Choroid plexus epithelial cell (primary cell): Measurements from ENCODE around the gene TTC7B.

Experiments
- DNase-seq: peaks from one replicate; pipeline ENCODE4 v3.0.0-alpha.2; 2010; ENCODE audit warnings: low read depth
- H3K4me3 ChIP-seq: 2 replicates; pipeline ENCODE4 v1.5.1; 2011; ENCODE audit warnings: low read depth, mild to moderate bottlenecking, control low read depth, low read length, moderate library complexity
- TF ChIP-seq, protein P1 (sequence below): conservative IDR thresholded peaks from 2 replicates; pipeline ENCODE4 v1.5.1; 2011; ENCODE audit warnings: low read depth, mild to moderate bottlenecking, control low read depth, inconsistent platforms, low read length, moderate library complexity

Gene TTC7B

DNA sequence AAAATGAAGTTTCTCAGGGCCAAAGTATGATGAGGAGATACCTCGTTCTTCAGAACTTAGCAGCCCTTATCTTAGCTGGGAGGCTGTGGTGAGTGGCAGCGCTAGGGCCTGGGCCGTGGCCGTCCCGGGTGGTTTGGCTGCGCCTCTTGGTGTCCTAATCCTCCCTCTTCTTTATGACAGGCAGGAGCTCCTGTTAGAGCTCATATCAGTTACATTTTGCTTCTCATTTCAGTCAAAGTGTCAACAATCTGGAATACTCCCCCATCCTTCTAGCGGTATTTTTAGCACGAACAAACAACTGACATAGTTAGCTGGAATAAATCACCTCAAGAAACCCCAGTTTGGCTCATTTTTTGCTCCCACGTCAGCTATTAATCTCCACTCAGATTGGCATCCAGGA, 188.8 kb downstream of the TTC7B start:
- TF ChIP-seq, protein P1, sequence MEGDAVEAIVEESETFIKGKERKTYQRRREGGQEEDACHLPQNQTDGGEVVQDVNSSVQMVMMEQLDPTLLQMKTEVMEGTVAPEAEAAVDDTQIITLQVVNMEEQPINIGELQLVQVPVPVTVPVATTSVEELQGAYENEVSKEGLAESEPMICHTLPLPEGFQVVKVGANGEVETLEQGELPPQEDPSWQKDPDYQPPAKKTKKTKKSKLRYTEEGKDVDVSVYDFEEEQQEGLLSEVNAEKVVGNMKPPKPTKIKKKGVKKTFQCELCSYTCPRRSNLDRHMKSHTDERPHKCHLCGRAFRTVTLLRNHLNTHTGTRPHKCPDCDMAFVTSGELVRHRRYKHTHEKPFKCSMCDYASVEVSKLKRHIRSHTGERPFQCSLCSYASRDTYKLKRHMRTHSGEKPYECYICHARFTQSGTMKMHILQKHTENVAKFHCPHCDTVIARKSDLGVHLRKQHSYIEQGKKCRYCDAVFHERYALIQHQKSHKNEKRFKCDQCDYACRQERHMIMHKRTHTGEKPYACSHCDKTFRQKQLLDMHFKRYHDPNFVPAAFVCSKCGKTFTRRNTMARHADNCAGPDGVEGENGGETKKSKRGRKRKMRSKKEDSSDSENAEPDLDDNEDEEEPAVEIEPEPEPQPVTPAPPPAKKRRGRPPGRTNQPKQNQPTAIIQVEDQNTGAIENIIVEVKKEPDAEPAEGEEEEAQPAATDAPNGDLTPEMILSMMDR, result no peak
- H3K4me3 ChIP-seq, result no peak overlapping the region
- DNase-seq, result no peak

DNA sequence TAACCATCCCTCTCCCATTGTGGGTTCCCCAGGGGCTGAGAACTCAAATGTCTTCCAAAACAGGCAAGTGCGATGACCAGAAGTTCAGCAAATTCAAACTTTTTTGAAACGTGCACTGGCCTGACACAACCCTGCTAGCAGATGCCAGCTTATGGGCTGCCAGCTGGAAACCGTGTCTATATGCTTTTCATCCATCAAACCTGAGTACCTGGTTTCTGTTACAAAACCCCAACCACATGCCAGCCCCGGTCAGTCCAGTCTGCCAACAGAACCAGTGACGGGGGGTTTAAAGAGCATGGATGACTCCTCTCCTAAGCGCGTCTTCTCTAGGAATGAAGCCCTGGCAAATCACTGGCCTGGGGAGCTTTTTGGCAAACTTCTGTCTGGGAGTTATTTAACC, 189.7 kb downstream of the TTC7B start:
- TF ChIP-seq, protein P1, result no peak
- H3K4me3 ChIP-seq, result no peak overlapping the region
- no peak for DNase-seq

DNA sequence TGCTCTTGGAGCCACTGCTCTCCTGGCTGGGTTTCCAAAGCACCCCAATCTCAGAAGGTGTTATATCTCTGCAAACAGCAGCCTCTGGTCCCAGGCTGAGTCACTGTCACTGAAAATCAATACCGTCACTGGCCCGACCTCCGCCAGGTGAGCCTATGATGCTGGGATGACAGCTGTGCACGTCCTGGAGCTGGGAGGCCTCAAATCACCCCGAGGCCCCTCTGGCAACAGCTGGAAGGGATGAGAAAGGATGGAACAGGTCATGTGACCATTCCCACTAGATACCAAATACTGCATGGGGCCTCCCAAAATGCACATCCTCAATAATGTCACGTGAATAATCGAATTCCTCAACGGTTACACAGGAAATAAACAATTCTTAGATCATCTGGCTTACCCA, 190.8 kb downstream of the TTC7B start:
- TF ChIP-seq, protein P1, result no peak
- H3K4me3 ChIP-seq, result no peak overlapping the region
- DNase-seq, result no peak

DNA sequence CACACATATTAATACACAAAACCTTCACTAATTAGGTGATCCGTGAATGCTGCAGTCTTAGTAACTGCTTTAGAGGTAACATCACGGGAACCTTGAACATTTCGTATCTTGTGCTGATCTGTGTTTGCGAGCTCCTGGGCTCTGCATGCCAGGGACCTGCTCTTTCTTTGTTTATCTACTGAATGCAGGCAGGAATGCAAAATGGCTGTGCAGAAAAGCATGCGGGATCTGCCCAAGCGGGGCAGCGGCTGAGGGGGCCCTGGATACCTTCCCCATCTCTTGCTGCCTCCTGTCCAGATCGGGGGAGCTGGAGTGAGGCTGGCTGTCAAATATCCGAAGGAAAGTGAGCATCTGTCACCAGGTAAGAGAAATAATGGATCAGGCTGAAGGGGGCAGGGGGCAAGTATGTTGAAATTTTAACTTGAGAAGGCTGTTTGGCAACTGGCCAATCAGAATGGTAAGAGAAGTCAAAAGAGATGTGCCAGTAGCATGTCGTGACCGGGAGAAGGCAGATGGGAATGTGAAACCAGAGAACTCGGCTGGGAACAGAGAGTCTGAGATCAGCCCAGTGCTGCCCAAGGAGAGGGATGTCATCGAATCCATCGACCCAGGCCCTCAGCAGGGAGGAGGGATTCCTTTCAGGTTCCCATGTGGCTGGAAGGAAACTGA, 191.4 kb downstream of the TTC7B start:
- no peak overlapping the region for H3K4me3 ChIP-seq
- TF ChIP-seq, protein P1, result no peak
- DNase-seq, result peak; percentile 55

DNA sequence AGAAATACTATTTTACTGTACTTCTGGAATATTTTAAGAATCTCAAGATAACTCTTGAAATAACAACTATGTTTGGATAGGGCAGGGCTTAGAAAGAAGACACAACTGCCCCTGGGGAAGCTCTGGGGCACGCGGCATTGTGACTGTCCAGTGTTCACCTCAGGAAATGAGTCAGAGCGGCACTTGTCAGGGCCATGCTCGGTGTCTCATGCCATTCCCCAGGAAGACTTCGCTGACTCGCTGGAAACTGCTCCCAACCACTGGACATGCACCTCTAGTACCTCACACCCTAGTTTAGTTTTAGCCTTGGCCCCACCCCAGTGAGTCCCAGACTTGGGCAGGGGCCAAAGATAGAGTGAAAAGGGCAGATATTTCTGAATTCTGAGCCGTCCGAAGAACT, 192.0 kb downstream of the TTC7B start:
- DNase-seq, result peak; percentile 28
- TF ChIP-seq, protein P1, result no peak
- no peak overlapping the region for H3K4me3 ChIP-seq

DNA sequence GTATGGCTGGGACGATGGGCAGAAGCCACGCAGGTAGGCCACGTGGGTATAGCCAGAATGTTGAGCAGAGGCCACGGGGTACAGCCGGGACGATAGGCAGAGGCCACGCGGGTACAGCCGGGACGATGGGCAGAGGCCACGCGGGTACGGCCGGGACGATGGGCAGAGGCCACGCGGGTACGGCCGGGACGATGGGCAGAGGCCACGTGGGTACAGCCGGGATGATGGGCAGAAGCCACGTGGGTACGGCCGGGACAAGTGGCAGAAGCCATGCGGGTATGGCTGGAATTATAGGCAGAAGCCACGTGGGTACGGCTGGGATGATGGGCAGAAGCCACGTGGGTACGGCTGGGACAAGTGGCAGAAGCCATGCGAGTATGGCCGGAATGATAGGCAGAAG, 195.0 kb downstream of the TTC7B start:
- TF ChIP-seq, protein P1, result no peak
- H3K4me3 ChIP-seq, result no peak overlapping the region
- DNase-seq, result no peak

DNA sequence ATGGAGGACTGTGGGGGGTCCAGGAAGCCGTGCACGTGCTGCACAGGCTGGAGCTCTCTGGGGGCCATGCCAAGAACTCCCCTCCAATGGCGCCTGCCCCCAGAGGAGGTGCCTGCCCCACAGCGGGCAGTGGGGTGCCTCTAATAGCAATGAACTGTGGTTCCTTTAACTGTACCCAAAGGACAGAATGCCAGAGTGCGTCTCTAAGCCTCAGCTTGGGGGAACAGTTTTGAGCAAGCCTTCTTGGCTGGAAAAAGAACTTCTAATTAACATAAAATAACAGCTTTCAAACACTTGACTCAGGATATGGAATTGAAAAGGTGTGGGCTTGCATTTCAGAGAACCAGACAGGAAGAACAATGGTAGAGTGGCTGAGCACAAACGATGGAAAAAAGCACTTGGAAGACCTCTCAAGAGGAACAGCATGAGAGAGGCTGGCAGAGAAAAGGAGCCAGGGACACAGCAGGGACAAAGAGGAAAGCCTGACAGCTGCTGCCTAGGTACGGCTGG, 195.6 kb downstream of the TTC7B start:
- DNase-seq, result no peak
- no peak overlapping the region for H3K4me3 ChIP-seq
- TF ChIP-seq, protein P1, result no peak
